SK-N-SH (cell line): ENCODE data around the gene KRTAP2-3. TPM values are rescaled to one million over a fixed set of nuclear protein-coding genes. Genes with fewer than 3 reads are reported as not detected.

ENCODE experiments used
- CTCF ChIA-PET: fragments of 300-600, 350-600 bp; formaldehyde crosslinking; extraction: SDS; loops from one replicate; lab custom pipeline; 2021; lab: Yijun Ruan, JAX
- POLR2A ChIA-PET: fragments of 350-600 bp; sonication (Branson Sonifier 250); formaldehyde crosslinking; extraction: SDS; loops from one replicate; lab custom pipeline; 2020; ENCODE audit warnings: antibody characterized with exemption, inconsistent platforms; lab: Yijun Ruan, JAX
- DNase-seq: peaks from one replicate; pipeline ENCODE4 v3.0.0; 2012
- H2AFZ ChIP-seq: fragments of 200-600 bp; sonication (generic); 2 replicates; pipeline ENCODE4 v1.8.1; 2016; ENCODE audit warnings: antibody characterized with exemption, mild to moderate bottlenecking, low read depth
- H3F3A ChIP-seq: fragments of 200-600 bp; sonication (generic); replicated peaks from 2 replicates; pipeline ENCODE3; 2016; ENCODE audit warnings: antibody characterized with exemption, mild to moderate bottlenecking; ENCODE audit not compliant: insufficient read depth
- H3K27ac ChIP-seq, 2 experiments: fragments of 200-500 bp in 1 of 2; fragments of 200-600 bp in 1 of 2; sonication (Bioruptor generic) in 1 of 2; sonication (generic), shearing (Covaris generic) in 1 of 2; 2 replicates each; pipeline versions ENCODE4 v1.5.1 to v1.6.1; 2014 to 2016; ENCODE audit warnings: low read depth in 2 of 2, inconsistent platforms in 1 of 2, low read length in 1 of 2, mild to moderate bottlenecking in 1 of 2, mixed read lengths in 1 of 2
- H3K27me3 ChIP-seq: fragments of 200-600 bp; sonication (generic), shearing (Covaris generic); 2 replicates; pipeline ENCODE4 v1.6.1; 2016; ENCODE audit warnings: mixed run types; ENCODE audit not compliant: insufficient read depth
- H3K36me3 ChIP-seq, 2 experiments: fragments of 200-500 bp in 1 of 2; fragments of 200-600 bp in 1 of 2; sonication (Bioruptor generic) in 1 of 2; sonication (generic) in 1 of 2; replicated peaks in 1 of 2; 2 replicates each; pipeline versions ENCODE3 to v1.5.1; 2014 to 2016; ENCODE audit warnings: low read length in 1 of 2, mild to moderate bottlenecking in 1 of 2; ENCODE audit not compliant: insufficient read depth in 2 of 2, control insufficient read depth in 1 of 2
- H3K4me1 ChIP-seq, 2 experiments: fragments of 200-500 bp in 1 of 2; fragments of 200-600 bp in 1 of 2; sonication (Bioruptor generic) in 1 of 2; sonication (generic), shearing (Covaris generic) in 1 of 2; 2 replicates each; pipeline versions ENCODE4 v1.5.1 to v1.6.1; 2014 to 2016; ENCODE audit warnings: low read depth in 1 of 2, low read length in 1 of 2, mixed run types in 1 of 2; ENCODE audit not compliant: insufficient read depth in 2 of 2, control insufficient read depth in 1 of 2
- H3K4me2 ChIP-seq: fragments of 200-600 bp; sonication (generic), shearing (Covaris generic); 2 replicates; pipeline ENCODE4 v1.6.1; 2017; ENCODE audit warnings: mixed run types
- H3K4me3 ChIP-seq, 2 experiments: fragments of 200-500 bp in 1 of 2; fragments of 200-600 bp in 1 of 2; sonication (Bioruptor generic) in 1 of 2; sonication (generic), shearing (Covaris generic) in 1 of 2; 2 replicates each; pipeline versions ENCODE4 v1.5.1 to v1.8.1; 2014 to 2016; ENCODE audit warnings: low read depth in 2 of 2, inconsistent platforms in 1 of 2, low read length in 1 of 2, mild to moderate bottlenecking in 1 of 2, mixed read lengths in 1 of 2, moderate library complexity in 1 of 2
- H3K79me2 ChIP-seq: fragments of 200-600 bp; sonication (generic); 2 replicates; pipeline ENCODE4 v1.8.1; 2017; ENCODE audit warnings: mild to moderate bottlenecking; ENCODE audit not compliant: insufficient read depth
- H3K9ac ChIP-seq: fragments of 200-600 bp; sonication (generic); 2 replicates; pipeline ENCODE4 v1.6.1; 2017; ENCODE audit warnings: mixed run types
- H3K9me2 ChIP-seq: fragments of 200-600 bp; sonication (generic); 2 replicates; pipeline ENCODE4 v1.6.1; 2017; ENCODE audit warnings: mixed run types
- H3K9me3 ChIP-seq: fragments of 200-600 bp; sonication (generic); 2 replicates; pipeline ENCODE4 v1.6.1; 2017; ENCODE audit warnings: mixed run types, mild to moderate bottlenecking, moderate library complexity
- H4K20me1 ChIP-seq: fragments of 200-600 bp; sonication (generic); 2 replicates; pipeline ENCODE4 v1.6.1; 2017; ENCODE audit warnings: mild to moderate bottlenecking, mixed run types; ENCODE audit not compliant: insufficient read depth
- ELF1 ChIP-seq: IDR thresholded peaks from 2 replicates; pipeline ENCODE4 v1.4.0; 2012
- FOSL2 ChIP-seq: IDR thresholded peaks from 2 replicates; pipeline ENCODE4 v1.4.0; 2012; ENCODE audit warnings: low read depth, mild to moderate bottlenecking, moderate library complexity, borderline replicate concordance
- FOXJ3 ChIP-seq: sonication (generic); formaldehyde crosslinking; IDR thresholded peaks from 2 replicates; pipeline ENCODE4 v1.5.1; 2020; ENCODE audit warnings: mild to moderate bottlenecking, missing genetic modification reagents
- GABPA ChIP-seq: IDR thresholded peaks from 2 replicates; pipeline ENCODE4 v1.4.0; 2012; ENCODE audit warnings: low read depth, mild to moderate bottlenecking
- MEF2A ChIP-seq: IDR thresholded peaks from 2 replicates; pipeline ENCODE4 v1.4.0; 2012; ENCODE audit warnings: low read depth, borderline replicate concordance
- MXI1 ChIP-seq: IDR thresholded peaks from 2 replicates; pipeline ENCODE4 v1.6.1; 2012; ENCODE audit warnings: mild to moderate bottlenecking, low read depth, low read length, improper control_type of control experiment
- RAD21 ChIP-seq: IDR thresholded peaks from 2 replicates; pipeline ENCODE4 v1.6.1; 2012; ENCODE audit warnings: mild to moderate bottlenecking, low read length
- RCOR1 ChIP-seq: fragments of 150-350 bp; IDR thresholded peaks from 2 replicates; pipeline ENCODE4 v1.6.1; 2017; ENCODE audit warnings: antibody characterized with exemption, low read length
- RXRA ChIP-seq: IDR thresholded peaks from 2 replicates; pipeline ENCODE4 v1.4.0; 2012; ENCODE audit warnings: low read depth, mild to moderate bottlenecking, borderline replicate concordance
- SIN3A ChIP-seq: IDR thresholded peaks from 2 replicates; pipeline ENCODE4 v1.6.1; 2012; ENCODE audit warnings: low read depth, mild to moderate bottlenecking, low read length, moderate library complexity, borderline replicate concordance
- TAF1 ChIP-seq: IDR thresholded peaks from 2 replicates; pipeline ENCODE4 v1.6.1; 2012; ENCODE audit warnings: low read depth, mild to moderate bottlenecking, low read length, moderate library complexity, borderline replicate concordance
- TEAD4 ChIP-seq: IDR thresholded peaks from 2 replicates; pipeline ENCODE4 v1.4.0; 2012; ENCODE audit warnings: mild to moderate bottlenecking, borderline replicate concordance; ENCODE audit not compliant: insufficient read depth
- WGBS: methylation state at CpG from one replicate; pipeline ENCODE4 v1.1.6; 2017; ENCODE audit warnings: low lambda C conversion rate; 5-methylcytosine and 5-hydroxymethylcytosine counted together
- polyA plus RNA-seq, 3 experiments: library from polyadenylated mRNA; depleted of rRNA; stranded (reverse); fragments of >200 nt; gene quantifications; 2 replicates each; pipeline ENCODE4 v1.2.3, GENCODE V29; 2012
- TF ChIP-seq, protein P1 (sequence below): IDR thresholded peaks from 2 replicates; pipeline ENCODE4 v1.4.0; 2012; ENCODE audit warnings: low read depth
- TF ChIP-seq, protein P2 (sequence below): fragments of 150-350 bp; IDR thresholded peaks from 2 replicates; pipeline ENCODE4 v1.6.1; 2017; ENCODE audit warnings: antibody characterized with exemption, low read length, low read depth, borderline replicate concordance
- TF ChIP-seq, protein P3 (sequence below): fragments of 150-350 bp; IDR thresholded peaks from 2 replicates; pipeline ENCODE4 v1.6.1; 2016; ENCODE audit warnings: mild to moderate bottlenecking, low read depth, low read length
- TF ChIP-seq, protein P4 (sequence below): IDR thresholded peaks from 2 replicates; pipeline ENCODE4 v1.6.1; 2012; ENCODE audit warnings: mild to moderate bottlenecking, low read depth, low read length, moderate library complexity

KRTAP2-3 gene
- polyA plus RNA-seq, 1 of the 3 experiments (the other 2 are of a cell fraction) = 0.39 TPM

DNA sequence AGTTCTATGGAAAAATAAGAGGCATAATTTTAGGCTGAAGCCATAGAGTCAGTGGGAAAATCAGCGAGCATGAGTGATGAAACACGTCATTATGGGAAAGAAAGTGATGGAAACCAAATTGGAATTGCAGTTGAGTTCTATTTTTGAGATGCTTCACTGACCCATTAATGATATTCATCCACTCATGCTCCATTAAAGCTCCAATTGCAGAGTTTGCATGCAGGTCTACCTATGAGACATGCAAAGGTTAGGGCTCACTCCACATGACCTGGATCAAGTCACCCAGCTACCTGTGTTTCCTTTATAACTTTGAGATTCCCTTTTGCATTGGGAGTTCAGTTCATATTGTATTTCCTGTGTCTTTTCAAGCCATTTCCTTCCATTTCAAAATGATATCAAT, 13.8 kb upstream of the KRTAP2-3 start:
- ChIA-PET CTCF (interaction anchor here (2.1 kb wide), 1 partner anchor 475 kb away, joined by 6 read pairs; no protein-coding TSS in a partner anchor), POLR2A (no interaction called here)
- Histone ChIP-seq H3K36me3 (no peaks in the 10 kb centered on the region), H3K4me2 (no peak overlapping the region), H3K27ac (no peak overlapping the region), H3K9me3 (no peaks in the 10 kb centered on the region), H3F3A (no peaks in the 10 kb centered on the region), H3K4me1 (no peaks in the 10 kb centered on the region), H2AFZ (no peak overlapping the region), H3K9ac (no peak overlapping the region), H4K20me1 (no peaks in the 10 kb centered on the region), H3K4me3 (no peak overlapping the region), H3K79me2 (no peaks in the 10 kb centered on the region), H3K27me3 (no peaks in the 10 kb centered on the region), H3K9me2 (no peaks in the 10 kb centered on the region; the same call in 1 of the 2 replicates)
- no peak for TF ChIP-seq FOXJ3
- TF ChIP-seq, protein P1, sequence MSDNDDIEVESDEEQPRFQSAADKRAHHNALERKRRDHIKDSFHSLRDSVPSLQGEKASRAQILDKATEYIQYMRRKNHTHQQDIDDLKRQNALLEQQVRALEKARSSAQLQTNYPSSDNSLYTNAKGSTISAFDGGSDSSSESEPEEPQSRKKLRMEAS = no peak
- TF ChIP-seq, protein P2, sequence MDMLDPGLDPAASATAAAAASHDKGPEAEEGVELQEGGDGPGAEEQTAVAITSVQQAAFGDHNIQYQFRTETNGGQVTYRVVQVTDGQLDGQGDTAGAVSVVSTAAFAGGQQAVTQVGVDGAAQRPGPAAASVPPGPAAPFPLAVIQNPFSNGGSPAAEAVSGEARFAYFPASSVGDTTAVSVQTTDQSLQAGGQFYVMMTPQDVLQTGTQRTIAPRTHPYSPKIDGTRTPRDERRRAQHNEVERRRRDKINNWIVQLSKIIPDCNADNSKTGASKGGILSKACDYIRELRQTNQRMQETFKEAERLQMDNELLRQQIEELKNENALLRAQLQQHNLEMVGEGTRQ = no peak
- TF ChIP-seq ELF1 = no peak
- TF ChIP-seq, protein P3, sequence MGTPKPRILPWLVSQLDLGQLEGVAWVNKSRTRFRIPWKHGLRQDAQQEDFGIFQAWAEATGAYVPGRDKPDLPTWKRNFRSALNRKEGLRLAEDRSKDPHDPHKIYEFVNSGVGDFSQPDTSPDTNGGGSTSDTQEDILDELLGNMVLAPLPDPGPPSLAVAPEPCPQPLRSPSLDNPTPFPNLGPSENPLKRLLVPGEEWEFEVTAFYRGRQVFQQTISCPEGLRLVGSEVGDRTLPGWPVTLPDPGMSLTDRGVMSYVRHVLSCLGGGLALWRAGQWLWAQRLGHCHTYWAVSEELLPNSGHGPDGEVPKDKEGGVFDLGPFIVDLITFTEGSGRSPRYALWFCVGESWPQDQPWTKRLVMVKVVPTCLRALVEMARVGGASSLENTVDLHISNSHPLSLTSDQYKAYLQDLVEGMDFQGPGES = no peak
- no peak for DNase-seq
- 29% methylated on average over 2 of the region's 2 CpGs for WGBS

DNA sequence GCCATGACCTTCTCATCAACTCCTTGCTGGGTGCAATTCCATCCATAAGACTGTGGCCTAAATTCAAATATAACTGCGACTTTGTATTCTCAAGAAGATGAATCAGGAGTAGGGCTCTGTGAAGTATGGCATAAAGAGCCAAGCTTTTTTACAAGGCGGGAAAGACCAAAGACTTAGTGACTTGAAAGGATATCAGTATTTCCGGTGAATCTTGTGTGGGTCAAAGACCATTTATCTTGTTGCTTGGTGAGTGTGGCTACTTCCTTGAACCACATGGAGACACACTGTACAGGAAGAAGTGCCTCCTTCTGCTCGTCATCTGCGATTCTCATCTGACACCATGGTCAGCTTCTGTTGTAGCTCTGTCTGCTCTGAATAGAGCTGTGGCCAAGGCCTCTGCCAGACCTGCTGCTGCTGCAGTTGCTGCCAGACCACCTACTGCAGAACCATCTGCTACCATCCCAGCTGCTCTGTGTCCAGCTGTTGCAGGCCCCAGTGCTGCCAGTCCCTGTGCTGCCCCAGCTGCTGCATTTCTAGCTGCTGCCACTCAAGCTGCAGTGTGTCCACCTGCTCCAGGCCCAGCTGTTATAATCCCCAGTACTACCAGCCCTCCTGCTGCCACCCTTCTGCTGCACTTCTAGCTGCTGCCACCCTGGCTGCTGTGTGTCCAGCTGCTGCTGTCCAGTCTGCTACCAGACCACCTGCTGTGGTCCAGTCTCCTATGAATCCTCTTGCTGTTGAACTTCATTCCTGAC, 11.9 kb upstream of the KRTAP2-3 start:
- POLR2A ChIA-PET = no interaction called here
- TF ChIP-seq SIN3A (no peak), MXI1 (no peak), GABPA (no peak), RAD21 (no peak), FOSL2 (no peak), TAF1 (no peak), RXRA (no peak), TEAD4 (no peak), RCOR1 (no peak), MEF2A (no peak)
- TF ChIP-seq, protein P4, sequence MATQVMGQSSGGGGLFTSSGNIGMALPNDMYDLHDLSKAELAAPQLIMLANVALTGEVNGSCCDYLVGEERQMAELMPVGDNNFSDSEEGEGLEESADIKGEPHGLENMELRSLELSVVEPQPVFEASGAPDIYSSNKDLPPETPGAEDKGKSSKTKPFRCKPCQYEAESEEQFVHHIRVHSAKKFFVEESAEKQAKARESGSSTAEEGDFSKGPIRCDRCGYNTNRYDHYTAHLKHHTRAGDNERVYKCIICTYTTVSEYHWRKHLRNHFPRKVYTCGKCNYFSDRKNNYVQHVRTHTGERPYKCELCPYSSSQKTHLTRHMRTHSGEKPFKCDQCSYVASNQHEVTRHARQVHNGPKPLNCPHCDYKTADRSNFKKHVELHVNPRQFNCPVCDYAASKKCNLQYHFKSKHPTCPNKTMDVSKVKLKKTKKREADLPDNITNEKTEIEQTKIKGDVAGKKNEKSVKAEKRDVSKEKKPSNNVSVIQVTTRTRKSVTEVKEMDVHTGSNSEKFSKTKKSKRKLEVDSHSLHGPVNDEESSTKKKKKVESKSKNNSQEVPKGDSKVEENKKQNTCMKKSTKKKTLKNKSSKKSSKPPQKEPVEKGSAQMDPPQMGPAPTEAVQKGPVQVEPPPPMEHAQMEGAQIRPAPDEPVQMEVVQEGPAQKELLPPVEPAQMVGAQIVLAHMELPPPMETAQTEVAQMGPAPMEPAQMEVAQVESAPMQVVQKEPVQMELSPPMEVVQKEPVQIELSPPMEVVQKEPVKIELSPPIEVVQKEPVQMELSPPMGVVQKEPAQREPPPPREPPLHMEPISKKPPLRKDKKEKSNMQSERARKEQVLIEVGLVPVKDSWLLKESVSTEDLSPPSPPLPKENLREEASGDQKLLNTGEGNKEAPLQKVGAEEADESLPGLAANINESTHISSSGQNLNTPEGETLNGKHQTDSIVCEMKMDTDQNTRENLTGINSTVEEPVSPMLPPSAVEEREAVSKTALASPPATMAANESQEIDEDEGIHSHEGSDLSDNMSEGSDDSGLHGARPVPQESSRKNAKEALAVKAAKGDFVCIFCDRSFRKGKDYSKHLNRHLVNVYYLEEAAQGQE = no peak
- Histone ChIP-seq H2AFZ (no peak overlapping the region), H3K4me3 (no peak overlapping the region), H3F3A (no peaks in the 10 kb centered on the region), H3K4me1 (no peaks in the 10 kb centered on the region), H3K79me2 (no peaks in the 10 kb centered on the region), H3K4me2 (no peak overlapping the region), H4K20me1 (no peaks in the 10 kb centered on the region), H3K36me3 (no peaks in the 10 kb centered on the region), H3K9ac (no peak overlapping the region), H3K27me3 (no peaks in the 10 kb centered on the region), H3K9me2 (no peaks in the 10 kb centered on the region; the same call in 1 of the 2 replicates), H3K27ac (no peak overlapping the region), H3K9me3 (no peaks in the 10 kb centered on the region)
- DNase-seq = no peak
- CTCF ChIA-PET = interaction anchor here (1.2 to 2.1 kb wide), 2 partner anchors 251 to 477 kb away, joined by 3 to 6 read pairs; no protein-coding TSS in a partner anchor
- 48% methylated on average over 5 of the region's 5 CpGs for WGBS
